Mesothelial cell of epicardium (in vitro differentiated cells): ENCODE measurements around the gene ITIH3. TPM values are rescaled to one million over a fixed set of nuclear protein-coding genes. Genes with fewer than 3 reads are reported as not detected.
"Not testable (repeated sequence)": the region's sequence is repeated elsewhere in the genome, so short reads cannot be mapped to it uniquely, and the experiment has no call there.

ENCODE experiments used
- DNase-seq, 2 experiments: peaks; one replicate each; pipeline ENCODE4 v3.0.0; 2021; ENCODE audit warnings: low spot score in 2 of 2; ENCODE audit not compliant: unreplicated experiment in 2 of 2
- H3K27ac Mint-ChIP-seq: 2 replicates; pipeline ENCODE4 v1.8.0; 2021; ENCODE audit warnings: mixed read lengths
- H3K27me3 Mint-ChIP-seq: 2 replicates; pipeline ENCODE4 v1.8.0; 2021; ENCODE audit warnings: low read depth, mixed read lengths
- H3K36me3 Mint-ChIP-seq: 2 replicates; pipeline ENCODE4 v1.8.0; 2021; ENCODE audit warnings: mixed read lengths
- H3K4me1 Mint-ChIP-seq: 2 replicates; pipeline ENCODE4 v1.8.0; 2021; ENCODE audit warnings: mixed read lengths
- H3K4me3 Mint-ChIP-seq: 2 replicates; pipeline ENCODE4 v1.8.0; 2021; ENCODE audit warnings: mild to moderate bottlenecking, moderate library complexity, mixed read lengths
- H3K9me3 Mint-ChIP-seq: 2 replicates; pipeline ENCODE4 v1.8.0; 2021; ENCODE audit warnings: mixed read lengths
- total RNA-seq: library from RNA; stranded (reverse); gene quantifications from 3 replicates; pipeline ENCODE4 v1.2.1, GENCODE V29; 2021
- TF ChIP-seq, protein P1 (sequence below): fragments of 200-600 bp; sonication (generic); IDR thresholded peaks from one replicate; pipeline ENCODE4 v1.5.0; 2021; ENCODE audit warnings: antibody characterized with exemption; ENCODE audit not compliant: unreplicated experiment

The ITIH3 gene
- total RNA-seq, 1 donor from 2014 or later: 22.4 TPM

DNA sequence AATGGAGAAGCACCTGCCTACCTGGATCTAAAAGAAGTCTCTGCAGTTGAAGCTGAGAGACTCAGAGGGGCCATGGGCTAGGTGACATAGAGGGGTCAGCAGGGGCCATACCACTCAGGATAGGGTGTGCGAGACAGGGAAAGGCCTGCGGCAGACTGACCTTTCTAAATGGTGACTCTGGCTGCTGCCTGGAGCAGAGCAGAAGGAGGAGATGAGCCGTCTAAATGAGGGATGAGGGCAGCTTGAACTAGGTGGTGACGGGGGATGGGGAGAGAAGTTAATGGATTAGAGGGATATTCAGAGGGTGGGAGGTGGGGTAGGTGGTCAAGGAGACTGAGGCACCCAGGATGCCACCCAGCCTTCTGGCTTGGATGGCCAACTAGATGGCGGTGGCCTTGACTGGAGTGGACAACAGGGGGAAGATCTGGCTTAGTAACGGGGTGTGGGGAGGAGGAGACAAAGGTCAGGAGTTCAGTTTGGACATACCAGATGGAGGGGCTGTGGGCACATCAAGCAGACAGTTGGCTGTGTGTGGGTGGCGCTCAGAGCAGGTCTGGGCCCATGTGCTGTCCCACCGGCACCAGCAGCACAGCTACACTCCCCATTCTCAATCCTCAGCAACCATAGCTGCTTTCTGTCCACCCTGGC lies 20.4 kb upstream of the ITIH3 start:
- Mint-ChIP-seq H3K27ac (no peak overlapping the region), H3K4me1 (peaks cover 12% of the 10 kb centered on the region), H3K27me3 (peaks cover 3% of the 10 kb centered on the region), H3K36me3 (no peaks in the 10 kb centered on the region), H3K4me3 (no peak overlapping the region), H3K9me3 (no peaks in the 10 kb centered on the region)
- TF ChIP-seq, protein P1, sequence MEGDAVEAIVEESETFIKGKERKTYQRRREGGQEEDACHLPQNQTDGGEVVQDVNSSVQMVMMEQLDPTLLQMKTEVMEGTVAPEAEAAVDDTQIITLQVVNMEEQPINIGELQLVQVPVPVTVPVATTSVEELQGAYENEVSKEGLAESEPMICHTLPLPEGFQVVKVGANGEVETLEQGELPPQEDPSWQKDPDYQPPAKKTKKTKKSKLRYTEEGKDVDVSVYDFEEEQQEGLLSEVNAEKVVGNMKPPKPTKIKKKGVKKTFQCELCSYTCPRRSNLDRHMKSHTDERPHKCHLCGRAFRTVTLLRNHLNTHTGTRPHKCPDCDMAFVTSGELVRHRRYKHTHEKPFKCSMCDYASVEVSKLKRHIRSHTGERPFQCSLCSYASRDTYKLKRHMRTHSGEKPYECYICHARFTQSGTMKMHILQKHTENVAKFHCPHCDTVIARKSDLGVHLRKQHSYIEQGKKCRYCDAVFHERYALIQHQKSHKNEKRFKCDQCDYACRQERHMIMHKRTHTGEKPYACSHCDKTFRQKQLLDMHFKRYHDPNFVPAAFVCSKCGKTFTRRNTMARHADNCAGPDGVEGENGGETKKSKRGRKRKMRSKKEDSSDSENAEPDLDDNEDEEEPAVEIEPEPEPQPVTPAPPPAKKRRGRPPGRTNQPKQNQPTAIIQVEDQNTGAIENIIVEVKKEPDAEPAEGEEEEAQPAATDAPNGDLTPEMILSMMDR: no peak
- no peak for DNase-seq

DNA sequence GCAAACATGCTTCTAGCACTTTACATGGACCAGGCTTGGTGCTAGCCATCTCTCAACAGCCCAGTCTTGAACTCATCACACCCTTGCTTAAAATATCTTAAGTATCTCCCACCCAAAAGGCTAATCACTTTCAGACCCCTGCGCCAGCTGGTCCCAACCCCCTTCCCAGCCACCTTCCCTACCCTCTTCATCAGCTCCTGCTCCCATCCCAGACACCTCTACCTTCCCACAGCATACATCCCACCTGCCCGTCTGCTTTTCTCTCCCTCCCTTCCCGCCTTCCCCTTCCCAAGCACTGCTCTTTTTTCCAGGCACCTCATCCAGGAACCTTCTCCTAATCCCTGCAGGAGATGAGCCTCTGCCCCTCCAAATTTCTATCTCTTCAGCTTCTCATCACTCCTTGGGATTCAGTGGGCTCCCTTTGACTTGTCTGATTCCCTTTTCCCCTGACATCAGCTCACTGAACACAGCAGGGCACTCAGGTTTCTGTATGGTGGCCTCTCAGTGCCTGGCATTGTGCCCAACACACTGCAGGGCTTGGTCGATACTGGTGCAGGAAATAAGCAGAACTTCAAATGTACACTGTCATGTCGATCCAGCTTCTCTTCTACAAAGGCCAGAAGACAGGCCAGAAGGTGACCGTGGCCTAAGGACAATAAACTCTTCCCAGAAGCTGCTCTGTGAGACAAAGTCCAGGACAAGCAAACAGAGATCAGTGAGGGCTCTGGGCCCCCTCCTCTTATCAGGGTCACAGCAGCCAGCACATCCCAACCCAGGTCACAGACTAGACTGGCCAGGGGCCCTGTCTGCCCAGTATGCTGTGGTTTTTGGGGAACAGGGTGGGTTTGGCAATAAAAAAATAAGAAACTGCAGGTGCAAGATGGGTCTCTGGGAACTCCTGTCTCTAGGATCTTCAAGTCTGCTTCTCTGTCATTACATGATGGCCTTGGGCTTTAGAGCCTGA lies 19.4 kb upstream of the ITIH3 start:
- DNase-seq: no peak
- Mint-ChIP-seq H3K4me3 (no peak overlapping the region), H3K36me3 (no peaks in the 10 kb centered on the region), H3K9me3 (no peaks in the 10 kb centered on the region), H3K4me1 (peaks cover 3% of the 10 kb centered on the region), H3K27ac (no peak overlapping the region), H3K27me3 (peaks cover 10% of the 10 kb centered on the region)
- TF ChIP-seq, protein P1: no peak

DNA sequence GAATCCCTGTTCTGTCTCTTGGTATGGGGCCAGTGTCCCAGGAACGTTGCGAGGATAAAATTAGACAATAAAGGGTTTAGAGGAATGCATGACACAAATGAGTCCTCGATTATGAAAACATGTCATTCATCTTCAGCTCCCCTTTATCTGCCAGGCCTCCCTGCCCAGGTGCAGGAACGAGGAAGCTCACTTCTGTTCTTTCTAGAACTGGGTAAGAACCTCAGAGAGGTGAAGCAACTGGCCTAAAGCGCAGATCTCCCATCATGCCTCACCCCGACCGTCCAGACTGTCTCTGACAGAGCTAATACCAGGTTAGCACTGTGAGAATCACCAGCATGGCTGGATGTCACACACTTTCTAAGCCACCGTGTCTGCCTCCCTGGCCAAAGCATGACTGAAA lies 18.7 kb upstream of the ITIH3 start:
- DNase-seq: no peak
- TF ChIP-seq, protein P1: no peak
- peaks cover 10% of the 10 kb centered on the region for H3K27me3 Mint-ChIP-seq
- H3K9me3 Mint-ChIP-seq: no peaks in the 10 kb centered on the region
- no peak overlapping the region for H3K4me3 Mint-ChIP-seq
- H3K36me3 Mint-ChIP-seq: no peaks in the 10 kb centered on the region
- H3K4me1 Mint-ChIP-seq: peaks cover 3% of the 10 kb centered on the region
- no peak overlapping the region for H3K27ac Mint-ChIP-seq

DNA sequence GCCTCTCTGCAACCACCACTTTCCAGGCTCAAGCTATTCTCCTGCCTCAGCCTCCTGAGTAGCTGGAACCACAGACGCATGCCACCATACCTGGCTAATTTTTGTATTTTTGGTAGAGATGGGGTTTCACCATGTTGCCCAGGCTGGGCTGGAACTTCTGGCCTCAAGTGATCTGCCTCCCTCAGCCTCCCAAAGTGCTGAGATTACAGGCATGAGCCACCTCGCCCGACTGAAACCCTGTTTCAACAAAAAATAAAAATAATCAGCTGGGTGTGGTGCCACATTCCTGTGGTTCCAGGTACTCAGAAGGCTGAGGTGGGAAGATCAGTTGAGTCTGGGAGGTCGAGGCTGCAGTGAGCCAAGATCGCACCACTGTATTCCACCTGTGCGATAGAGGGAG lies 18.1 kb upstream of the ITIH3 start:
- H3K27ac Mint-ChIP-seq, DNase-seq, H3K4me1 Mint-ChIP-seq, H3K9me3 Mint-ChIP-seq, H3K4me3 Mint-ChIP-seq, H3K36me3 Mint-ChIP-seq: not testable (repeated sequence)
- H3K27me3 Mint-ChIP-seq: peaks cover 15% of the 10 kb centered on the region

DNA sequence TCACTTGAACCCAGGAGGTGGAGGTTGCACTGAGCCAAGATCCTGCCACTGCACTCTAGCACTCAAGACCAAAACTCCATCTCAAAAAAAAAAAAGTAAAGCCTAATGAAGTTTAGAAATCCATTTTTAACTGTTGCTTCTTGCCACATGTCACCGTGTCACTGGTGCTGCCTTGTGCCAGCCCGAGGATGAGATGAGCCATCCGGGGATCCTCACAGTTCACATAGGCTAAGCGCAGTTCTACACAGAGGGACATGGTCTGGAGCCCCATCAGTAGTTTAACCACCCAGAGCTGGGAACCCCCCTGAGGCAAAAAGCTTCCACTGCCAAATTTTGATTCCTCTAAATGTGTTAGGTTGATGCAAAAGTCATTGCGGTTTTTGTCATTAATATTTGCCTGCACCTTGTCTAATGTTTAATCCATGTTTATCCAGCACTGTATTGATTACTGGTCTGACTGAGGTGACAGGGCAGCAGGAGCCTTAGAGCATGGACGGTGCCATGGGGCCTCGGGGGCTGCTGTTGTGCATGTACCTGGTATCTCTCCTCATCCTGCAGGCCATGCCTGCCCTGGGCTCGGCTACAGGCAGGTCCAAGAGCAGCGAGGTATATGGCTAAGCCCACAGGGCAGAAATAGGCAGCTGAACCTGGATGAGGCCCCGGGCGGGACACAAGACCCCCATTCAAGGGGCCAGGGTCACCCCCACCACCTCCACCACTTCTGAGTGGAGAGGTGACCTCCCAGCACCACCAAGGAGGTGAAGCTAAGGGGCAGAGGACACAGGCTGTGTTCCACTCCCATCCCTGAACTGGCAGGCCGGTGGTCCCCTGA lies 17.3 kb upstream of the ITIH3 start, which contains the start of gene ITIH1:
Gene ITIH1 (plus strand): TSS at position 473 of the 832 bp plus-strand sequence. CDS start 17 bp downstream, at position 490.
- no peak within 1 kb of the TSS for H3K4me3 Mint-ChIP-seq
- DNase-seq: no peak
- TF ChIP-seq, protein P1: no peak
- no peaks in the 10 kb centered on the region for H3K9me3 Mint-ChIP-seq
- H3K4me1 Mint-ChIP-seq: no peaks in the 10 kb centered on the region
- H3K27me3 Mint-ChIP-seq: peaks cover 24% of the 10 kb centered on the region
- no peak within 1 kb of the TSS for H3K27ac Mint-ChIP-seq
- H3K36me3 Mint-ChIP-seq: no peaks in the 10 kb centered on the region
